PC-3 (cell line): ENCODE data around the gene JPH4.

Experiments used
- EZH2 ChIP-seq: fragments of 300-600 bp; sonication (generic); IDR thresholded peaks from one replicate; pipeline ENCODE4 v1.6.1; 2017; ENCODE audit warnings: antibody characterized with exemption, mild to moderate bottlenecking, low read length; ENCODE audit not compliant: unreplicated experiment
- EZH2phosphoT487 ChIP-seq: fragments of 300-600 bp; sonication (generic); IDR thresholded peaks from 2 replicates; pipeline ENCODE4 v1.6.1; 2018; ENCODE audit warnings: mild to moderate bottlenecking, antibody characterized with exemption, low read length, borderline replicate concordance
- TF ChIP-seq, protein P1 (sequence below): fragments of 300-600 bp; sonication (generic); conservative IDR thresholded peaks from 2 replicates; pipeline ENCODE4 v1.5.1; 2017; ENCODE audit warnings: antibody characterized with exemption, low read depth, mild to moderate bottlenecking, low read length

GRCh38 chr14:23579739-23580138 is 1.1 kb upstream of the JPH4 start:
- TF ChIP-seq, protein P1, sequence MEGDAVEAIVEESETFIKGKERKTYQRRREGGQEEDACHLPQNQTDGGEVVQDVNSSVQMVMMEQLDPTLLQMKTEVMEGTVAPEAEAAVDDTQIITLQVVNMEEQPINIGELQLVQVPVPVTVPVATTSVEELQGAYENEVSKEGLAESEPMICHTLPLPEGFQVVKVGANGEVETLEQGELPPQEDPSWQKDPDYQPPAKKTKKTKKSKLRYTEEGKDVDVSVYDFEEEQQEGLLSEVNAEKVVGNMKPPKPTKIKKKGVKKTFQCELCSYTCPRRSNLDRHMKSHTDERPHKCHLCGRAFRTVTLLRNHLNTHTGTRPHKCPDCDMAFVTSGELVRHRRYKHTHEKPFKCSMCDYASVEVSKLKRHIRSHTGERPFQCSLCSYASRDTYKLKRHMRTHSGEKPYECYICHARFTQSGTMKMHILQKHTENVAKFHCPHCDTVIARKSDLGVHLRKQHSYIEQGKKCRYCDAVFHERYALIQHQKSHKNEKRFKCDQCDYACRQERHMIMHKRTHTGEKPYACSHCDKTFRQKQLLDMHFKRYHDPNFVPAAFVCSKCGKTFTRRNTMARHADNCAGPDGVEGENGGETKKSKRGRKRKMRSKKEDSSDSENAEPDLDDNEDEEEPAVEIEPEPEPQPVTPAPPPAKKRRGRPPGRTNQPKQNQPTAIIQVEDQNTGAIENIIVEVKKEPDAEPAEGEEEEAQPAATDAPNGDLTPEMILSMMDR = no peak
- no peak for TF ChIP-seq EZH2phosphoT487
- TF ChIP-seq EZH2 = no peak
